ENCODE data around the gene MYBBP1A.

The MYBBP1A gene

GRCh38 chr17:4565209-4566141 is 10.3 kb upstream of the MYBBP1A start:
- peak; percentile 42 to 71 for DNase-seq

- no peak for DNase-seq
These were observed 7.1 kb upstream of the MYBBP1A start for GRCh38 chr17:4562015-4562969.

DNA sequence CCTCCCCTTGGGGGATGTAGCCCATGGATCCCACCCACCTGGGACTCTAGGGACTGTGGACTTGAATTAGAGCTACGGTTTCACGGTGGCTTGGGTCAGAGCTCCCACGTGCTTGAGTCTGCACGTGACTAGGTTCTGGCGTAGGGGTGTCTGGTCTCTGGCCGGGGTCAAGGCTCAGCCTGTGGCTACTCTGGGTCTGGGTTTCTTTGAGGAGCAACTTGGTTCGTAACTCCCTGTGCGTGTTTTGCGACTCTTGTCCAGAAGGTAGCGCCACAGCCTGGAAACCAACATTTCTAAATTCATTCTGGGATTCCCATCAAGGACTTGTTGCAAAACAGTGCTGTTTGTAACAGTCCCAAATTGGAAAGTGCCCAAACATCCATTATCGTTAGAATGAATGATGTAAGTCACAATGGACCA is 5.7 kb upstream of the MYBBP1A start:
- no peak for DNase-seq

DNA sequence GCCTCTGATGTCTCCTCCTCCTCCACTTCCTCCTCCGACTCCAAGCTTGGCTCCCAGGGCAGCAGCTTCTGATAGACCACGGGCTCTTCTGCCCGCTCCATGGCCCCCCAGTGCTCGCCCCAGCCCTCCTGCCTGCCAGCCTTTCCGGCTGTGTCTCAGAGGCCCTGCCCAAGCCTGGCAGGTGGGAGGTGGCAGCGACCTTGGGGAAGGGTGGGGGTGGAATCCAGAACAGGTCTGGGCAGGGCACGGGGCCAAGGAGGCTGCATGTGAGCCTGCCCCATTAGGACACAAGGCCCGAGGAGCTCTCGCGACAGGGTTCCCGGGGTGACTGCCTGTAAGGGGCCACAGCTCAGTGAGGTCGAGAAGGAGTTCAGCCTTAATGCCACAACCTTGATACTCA is 5.2 kb upstream of the MYBBP1A start, which contains the start of gene GGT6:
GGT6 (minus strand) TSS at position 157 of the 400 bp plus-strand sequence; CDS start at position 101, 56 bp downstream.
- DNase-seq, result no peak

- DNase-seq, result no peak
These were observed 4.8 kb upstream of the MYBBP1A start for GRCh38 chr17:4559966-4560365.

- DNase-seq, result no peak
These were observed 4.1 kb upstream of the MYBBP1A start for GRCh38 chr17:4559139-4559791.

DNA sequence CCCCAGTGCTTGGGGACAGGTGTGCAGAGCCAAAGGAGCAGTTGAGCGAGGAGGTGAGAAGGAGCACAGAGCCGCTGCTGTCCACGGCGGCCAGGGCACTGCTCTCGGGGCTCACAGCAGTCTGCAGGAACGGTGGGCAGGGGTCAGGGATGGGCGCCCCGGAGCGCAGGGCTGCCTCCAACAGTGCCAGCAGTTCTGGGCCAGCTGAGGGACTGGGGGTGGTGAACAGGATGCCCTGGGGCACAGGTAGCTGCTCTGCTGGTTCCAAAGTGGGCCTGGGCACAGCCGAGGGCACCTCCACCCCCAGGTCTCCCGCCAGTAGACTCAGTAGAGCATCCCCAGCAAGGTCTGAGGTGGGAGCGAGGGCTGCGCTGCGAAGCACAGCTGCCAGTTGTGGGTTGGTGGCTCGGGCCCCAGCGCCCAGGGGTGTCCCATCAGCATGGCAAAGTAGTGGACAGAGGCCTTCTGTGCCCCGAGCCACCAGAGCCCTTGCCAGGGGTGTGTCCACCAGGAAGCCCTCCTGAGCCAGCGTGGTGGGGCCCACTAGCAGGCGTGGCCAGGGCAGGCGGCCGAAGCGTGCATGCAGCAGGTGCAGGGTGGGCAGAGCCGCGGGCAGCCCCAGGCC is 3.3 kb upstream of the MYBBP1A start:
- DNase-seq, result no peak

GRCh38 chr17:4557626-4558346 is 2.6 kb upstream of the MYBBP1A start:
- DNase-seq, result no peak

- no peak for DNase-seq
These were observed 1.8 kb upstream of the MYBBP1A start for GRCh38 chr17:4556996-4557395.

DNA sequence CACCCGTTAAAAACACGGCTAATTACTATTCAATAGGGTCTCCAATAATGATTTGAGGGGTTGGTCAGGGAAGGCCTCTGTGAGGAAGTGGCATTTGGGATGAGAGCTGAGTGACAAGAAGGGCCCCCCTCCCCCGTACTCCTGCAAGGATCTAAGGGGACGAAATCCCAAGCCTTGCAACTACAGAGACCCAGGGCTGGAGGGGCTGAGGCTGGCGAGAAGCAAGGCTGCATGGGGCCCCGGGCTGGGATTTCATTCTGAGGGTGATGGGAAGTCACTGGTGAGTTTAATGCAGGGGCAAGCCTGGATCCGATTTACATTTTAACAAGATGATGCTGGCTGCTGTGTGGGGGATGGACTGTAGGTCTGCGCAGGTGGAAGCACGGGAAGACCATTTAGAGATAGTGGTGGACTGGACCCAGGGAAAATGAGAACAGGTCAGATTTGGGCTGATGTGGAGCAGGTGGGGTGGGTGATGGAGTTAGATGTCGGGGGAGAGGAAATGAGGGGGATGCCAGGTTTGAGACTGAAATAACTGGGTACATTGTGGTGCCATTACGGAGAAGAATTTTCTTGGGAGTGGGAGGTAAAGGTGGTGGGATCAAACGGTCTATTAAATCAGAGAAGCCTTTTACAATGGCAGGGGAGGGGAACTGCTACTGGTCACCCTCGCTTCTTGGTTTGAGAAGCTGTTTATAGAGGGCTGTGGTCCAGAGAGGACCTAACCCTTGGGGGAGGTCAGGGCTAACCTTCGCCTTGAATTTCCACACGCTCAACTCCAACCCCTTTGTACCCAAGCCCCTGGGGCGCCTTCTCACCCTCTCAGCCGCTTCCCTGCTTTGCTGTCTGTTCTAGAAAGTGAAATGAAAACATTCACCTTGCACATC is 932 bp upstream of the MYBBP1A start:
- no peak for DNase-seq

GRCh38 chr17:4554441-4554996 is 665 bp downstream of the MYBBP1A start:
- no peak for DNase-seq

GRCh38 chr17:4553669-4554068 is 1.5 kb downstream of the MYBBP1A start:
- DNase-seq, result no peak

- no peak for DNase-seq
These were observed 3.2 kb downstream of the MYBBP1A start for GRCh38 chr17:4551796-4552525.

DNA sequence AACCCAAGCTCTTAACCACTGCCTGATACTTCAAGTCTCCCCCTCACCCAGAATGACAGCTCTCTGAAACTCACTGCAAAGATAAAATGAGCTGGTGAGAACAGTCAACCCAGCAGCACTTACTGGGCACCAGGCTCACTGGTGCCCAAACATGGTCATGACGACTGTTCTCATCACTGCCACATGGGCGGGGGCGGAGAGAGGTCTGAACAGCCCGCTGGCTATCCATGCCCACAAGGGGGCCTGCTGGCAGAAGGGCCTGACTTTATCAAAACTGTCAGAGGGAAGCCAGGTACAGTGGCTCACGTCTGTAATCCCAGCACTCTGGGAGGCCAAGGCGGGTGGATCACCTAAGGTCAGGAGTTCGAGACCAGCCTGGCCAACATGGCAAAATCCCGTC is 4.0 kb downstream of the MYBBP1A start:
- DNase-seq, result no peak

DNA sequence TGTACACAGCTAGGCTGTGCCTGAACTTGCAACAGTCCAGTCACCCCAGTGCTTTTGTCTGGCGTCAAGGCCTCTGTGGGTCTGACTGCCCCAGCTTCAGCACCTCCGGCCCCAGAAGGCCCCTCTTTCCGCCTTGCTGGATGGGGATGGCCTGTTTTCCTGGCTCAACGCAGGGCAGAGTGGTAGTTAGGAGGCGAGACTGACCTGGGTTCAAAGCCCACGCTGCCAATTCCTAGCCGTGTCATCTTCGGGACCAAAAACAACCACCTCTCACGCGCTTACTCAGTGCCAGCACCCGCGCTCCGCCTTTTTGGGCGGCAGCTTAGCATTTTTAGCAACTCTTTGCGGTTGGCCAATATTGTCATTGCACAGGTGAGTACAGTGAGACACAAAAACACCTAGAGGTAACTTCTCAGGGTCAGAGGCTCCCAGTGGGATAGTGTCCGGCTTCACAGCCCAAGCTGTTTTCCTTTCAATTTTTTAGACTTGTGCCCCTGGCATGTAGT is 4.6 kb downstream of the MYBBP1A start:
- no peak for DNase-seq

- DNase-seq, result no peak
These were observed 5.2 kb downstream of the MYBBP1A start for GRCh38 chr17:4549781-4550533.

DNA sequence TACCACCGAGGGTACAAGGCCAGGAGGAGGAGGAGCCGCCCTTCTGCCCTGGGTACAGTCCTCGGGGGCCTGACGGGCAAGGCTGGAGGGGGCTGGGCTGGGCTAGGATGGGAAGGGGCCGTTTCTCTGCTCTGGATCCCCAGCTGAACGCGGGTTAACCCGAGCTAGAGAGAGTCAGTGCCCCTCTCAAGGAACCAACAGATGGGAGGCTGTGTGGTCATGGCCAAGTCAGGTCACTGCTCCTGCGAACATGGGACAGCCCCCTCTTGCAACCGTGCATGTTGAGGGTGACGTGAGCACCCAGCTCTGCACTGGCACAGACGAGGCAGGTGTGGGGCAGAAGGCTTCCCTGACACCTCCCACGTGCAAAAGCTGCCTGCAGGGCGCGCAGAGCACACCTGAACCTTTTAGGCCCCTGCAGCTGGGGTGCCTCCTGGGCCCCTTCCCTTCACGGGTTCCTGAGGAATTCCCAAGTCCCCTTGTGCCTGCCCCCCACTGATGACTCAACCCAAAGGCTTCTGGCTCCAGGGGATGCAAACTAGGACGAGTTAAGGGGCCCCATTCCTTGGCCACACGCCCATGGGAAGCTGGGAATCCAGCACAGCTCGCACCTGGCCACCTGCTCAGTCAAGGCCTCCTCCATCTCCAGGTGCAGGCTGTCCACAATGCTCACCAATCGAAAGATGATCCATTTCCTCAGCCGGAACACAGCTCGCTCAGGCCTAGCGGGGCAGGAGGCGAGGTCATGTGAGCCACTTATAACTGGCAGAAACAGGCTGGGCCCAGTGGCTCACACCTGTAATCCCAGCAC is 6.3 kb downstream of the MYBBP1A start:
- no peak for DNase-seq

GRCh38 chr17:4548061-4548461 is 7.1 kb downstream of the MYBBP1A start:
- no peak for DNase-seq

Measured in CD4-positive, alpha-beta T cell treated with Interferon alpha-2 for 1 hour (primary cell).